HEK293T (cell line): ENCODE results near the gene PDE3B.
"Not testable (repeated sequence)": the region's sequence is repeated elsewhere in the genome, so short reads cannot be mapped to it uniquely, and the experiment has no call there.

Source experiments
- CTCF ChIA-PET: fragments of 350-600 bp; formaldehyde crosslinking; extraction: SDS; loops from one replicate; lab custom pipeline; 2021; ENCODE audit warnings: antibody characterized with exemption, inconsistent platforms; lab: Yijun Ruan, JAX
- POLR2A ChIA-PET: fragments of 350-600 bp; formaldehyde crosslinking; extraction: SDS; loops from one replicate; lab custom pipeline; 2020; ENCODE audit warnings: antibody characterized with exemption, inconsistent platforms; lab: Yijun Ruan, JAX
- DNase-seq: peaks from one replicate; pipeline ENCODE4 v3.0.0; 2012; ENCODE audit warnings: mixed read lengths; ENCODE audit errors: extremely low spot score
- ARNT ChIP-seq: fragments of 450-650 bp; IDR thresholded peaks from 2 replicates; pipeline ENCODE4 v1.6.1; 2017; ENCODE audit warnings: mild to moderate bottlenecking
- BHLHE40 ChIP-seq: fragments of 450-650 bp; IDR thresholded peaks from 2 replicates; pipeline ENCODE4 v1.6.1; 2016; ENCODE audit warnings: mild to moderate bottlenecking, moderate library complexity, borderline replicate concordance
- CTBP1 ChIP-seq: fragments of 450-650 bp; IDR thresholded peaks from 2 replicates; pipeline ENCODE4 v1.6.1; 2016; ENCODE audit warnings: borderline replicate concordance
- ELF4 ChIP-seq: fragments of 450-650 bp; IDR thresholded peaks from 2 replicates; pipeline ENCODE4 v1.6.1; 2017; ENCODE audit warnings: antibody characterized with exemption
- FOXA1 ChIP-seq: fragments of 450-650 bp; IDR thresholded peaks from 2 replicates; pipeline ENCODE4 v1.6.1; 2016; ENCODE audit warnings: mild to moderate bottlenecking
- FOXK2 ChIP-seq: fragments of 450-650 bp; IDR thresholded peaks from 2 replicates; pipeline ENCODE4 v1.6.1; 2016; ENCODE audit warnings: mild to moderate bottlenecking
- FOXM1 ChIP-seq: fragments of 450-650 bp; IDR thresholded peaks from 2 replicates; pipeline ENCODE4 v1.6.1; 2017; ENCODE audit warnings: mild to moderate bottlenecking, borderline replicate concordance
- HDGF ChIP-seq: fragments of 450-650 bp; IDR thresholded peaks from 2 replicates; pipeline ENCODE4 v1.6.1; 2017; ENCODE audit warnings: antibody characterized with exemption, borderline replicate concordance
- L3MBTL2 ChIP-seq: fragments of 450-650 bp; conservative IDR thresholded peaks from 2 replicates; pipeline ENCODE4 v1.6.1; 2016; ENCODE audit warnings: mild to moderate bottlenecking
- LEF1 ChIP-seq: fragments of 450-650 bp; IDR thresholded peaks from 2 replicates; pipeline ENCODE4 v1.6.1; 2017; ENCODE audit warnings: mild to moderate bottlenecking, borderline replicate concordance
- NFRKB ChIP-seq: fragments of 450-650 bp; IDR thresholded peaks from 2 replicates; pipeline ENCODE4 v1.6.1; 2016; ENCODE audit warnings: mild to moderate bottlenecking, moderate library complexity
- SP1 ChIP-seq: fragments of 450-650 bp; IDR thresholded peaks from 2 replicates; pipeline ENCODE4 v1.6.1; 2017
- SUZ12 ChIP-seq: fragments of 450-650 bp; IDR thresholded peaks from 2 replicates; pipeline ENCODE4 v1.6.1; 2016; ENCODE audit warnings: mild to moderate bottlenecking
- TARDBP ChIP-seq: fragments of 450-650 bp; IDR thresholded peaks from 2 replicates; pipeline ENCODE4 v1.6.1; 2016
- ZNF384 ChIP-seq: fragments of 450-650 bp; IDR thresholded peaks from 2 replicates; pipeline ENCODE4 v1.6.1; 2016
- TF ChIP-seq, protein P1 (sequence below): fragments of 450-650 bp; IDR thresholded peaks from 2 replicates; pipeline ENCODE4 v1.6.1; 2016

PDE3B gene

DNA sequence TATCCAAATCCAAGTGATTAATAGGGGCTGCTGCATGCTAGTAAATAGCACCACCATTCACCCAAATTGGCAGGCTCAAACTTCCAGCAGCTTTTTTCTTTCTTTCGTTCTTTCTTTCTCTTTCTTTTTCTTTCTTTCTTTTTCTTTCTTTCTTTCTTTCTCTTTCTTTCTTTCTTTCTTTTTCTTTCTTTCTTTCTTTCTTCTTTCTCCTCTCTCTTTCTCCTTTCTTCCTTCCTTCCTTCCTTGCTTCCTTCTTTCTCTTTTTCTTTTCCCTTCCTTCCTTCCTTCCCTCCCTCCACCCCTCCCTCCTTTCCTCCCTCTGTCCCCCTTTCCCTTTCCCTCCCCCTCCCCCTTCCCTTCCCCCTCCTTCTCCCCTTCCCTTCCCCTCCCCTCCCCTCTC lies 81.5 kb downstream of the PDE3B start:
- DNase-seq: no peak
- ChIA-PET CTCF (no interaction called here), POLR2A (no interaction called here)
- TF ChIP-seq, protein P1, sequence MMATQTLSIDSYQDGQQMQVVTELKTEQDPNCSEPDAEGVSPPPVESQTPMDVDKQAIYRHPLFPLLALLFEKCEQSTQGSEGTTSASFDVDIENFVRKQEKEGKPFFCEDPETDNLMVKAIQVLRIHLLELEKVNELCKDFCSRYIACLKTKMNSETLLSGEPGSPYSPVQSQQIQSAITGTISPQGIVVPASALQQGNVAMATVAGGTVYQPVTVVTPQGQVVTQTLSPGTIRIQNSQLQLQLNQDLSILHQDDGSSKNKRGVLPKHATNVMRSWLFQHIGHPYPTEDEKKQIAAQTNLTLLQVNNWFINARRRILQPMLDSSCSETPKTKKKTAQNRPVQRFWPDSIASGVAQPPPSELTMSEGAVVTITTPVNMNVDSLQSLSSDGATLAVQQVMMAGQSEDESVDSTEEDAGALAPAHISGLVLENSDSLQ: no peak
- no peak for TF ChIP-seq LEF1
- no peak for TF ChIP-seq ZNF384
- TF ChIP-seq HDGF: no peak
- no peak for TF ChIP-seq ELF4
- TF ChIP-seq NFRKB: no peak
- no peak for TF ChIP-seq SP1
- no peak for TF ChIP-seq FOXA1
- no peak for TF ChIP-seq ARNT
- no peak for TF ChIP-seq FOXK2

- ChIA-PET POLR2A (no interaction called here), CTCF (no interaction called here)
- no peak for DNase-seq
- TF ChIP-seq SUZ12: no peak
- TF ChIP-seq ARNT: no peak
- TF ChIP-seq BHLHE40: no peak
- no peak for TF ChIP-seq ZNF384
- no peak for TF ChIP-seq ELF4
- TF ChIP-seq FOXM1: no peak
- TF ChIP-seq CTBP1: no peak
- no peak for TF ChIP-seq LEF1
- no peak for TF ChIP-seq TARDBP
- TF ChIP-seq, protein P1: no peak
- TF ChIP-seq L3MBTL2: no peak
- no peak for TF ChIP-seq FOXA1
- TF ChIP-seq HDGF: no peak
- no peak for TF ChIP-seq SP1
- TF ChIP-seq NFRKB: no peak
- TF ChIP-seq FOXK2: no peak
Observed at GRCh38 chr11:14727215-14727614, 83.6 kb downstream of the PDE3B start.

- ChIA-PET POLR2A (no interaction called here), CTCF (interaction anchor here (1.4 kb wide), 1 partner anchor 180 kb away, joined by 3 read pairs; no protein-coding TSS in a partner anchor)
- TF ChIP-seq, protein P1: peak; percentile 59; the same call in 1 of the 2 replicates
- no peak for TF ChIP-seq LEF1
- no peak for DNase-seq
Observed at GRCh38 chr11:14727746-14728145, 84.1 kb downstream of the PDE3B start.

DNA sequence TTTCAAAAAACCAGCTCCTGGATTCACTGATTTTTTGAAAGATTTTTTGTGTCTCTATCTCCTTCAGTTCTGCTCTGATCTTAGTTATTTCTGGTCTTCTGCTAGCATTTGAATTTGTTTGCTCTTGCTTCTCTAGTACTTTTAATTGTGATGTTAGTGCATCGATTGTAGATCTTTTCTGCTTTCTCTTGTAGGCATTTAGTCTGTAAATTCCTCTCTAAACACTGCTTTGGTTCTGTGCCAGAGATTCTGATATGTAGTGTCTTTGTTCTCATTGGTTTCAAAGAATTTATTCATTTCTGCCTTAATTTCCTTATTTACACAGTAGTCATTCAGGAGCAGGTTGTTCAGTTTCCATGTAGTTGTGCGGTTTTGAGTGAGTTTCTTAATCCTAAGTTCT lies 96.9 kb downstream of the PDE3B start:
- CTCF ChIA-PET, DNase-seq, POLR2A ChIA-PET: not testable (repeated sequence)

DNA sequence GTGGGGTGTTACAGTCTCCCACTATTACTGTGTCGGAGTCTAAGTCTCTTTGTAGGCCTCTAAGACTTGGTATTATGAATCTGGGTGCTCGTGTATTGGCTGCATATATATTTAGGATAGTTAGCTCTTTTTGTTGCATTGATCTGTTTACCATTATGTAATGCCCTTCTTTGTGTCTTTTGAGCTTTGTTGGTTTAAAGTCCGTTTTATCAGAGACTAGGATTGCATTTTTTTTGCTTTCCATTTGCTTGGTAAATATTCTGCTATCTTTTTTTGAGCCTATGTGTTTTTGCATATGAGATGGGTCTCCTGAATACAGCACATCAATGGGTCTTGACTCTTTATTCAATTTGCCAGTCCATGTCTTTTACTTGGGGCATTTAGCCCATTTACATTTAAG lies 97.6 kb downstream of the PDE3B start:
- ChIA-PET CTCF (no interaction called here), POLR2A (no interaction called here)
- DNase-seq: no peak
- TF ChIP-seq SUZ12 (no peak), ZNF384 (no peak), HDGF (no peak), SP1 (no peak), FOXK2 (no peak), BHLHE40 (no peak), L3MBTL2 (no peak), LEF1 (no peak), CTBP1 (no peak), NFRKB (no peak), ELF4 (no peak), FOXA1 (no peak), ARNT (no peak), TARDBP (no peak), FOXM1 (no peak)
- TF ChIP-seq, protein P1: no peak

GRCh38 chr11:14742849-14743559 lies 99.4 kb downstream of the PDE3B start:
- TF ChIP-seq SP1 (no peak), HDGF (no peak), FOXM1 (no peak), ZNF384 (no peak), CTBP1 (no peak), FOXA1 (no peak), BHLHE40 (no peak), L3MBTL2 (no peak), SUZ12 (no peak), NFRKB (no peak), LEF1 (no peak), TARDBP (no peak), ARNT (no peak), FOXK2 (no peak), ELF4 (no peak)
- TF ChIP-seq, protein P1: no peak
- ChIA-PET CTCF (no interaction called here), POLR2A (no interaction called here)
- DNase-seq: no peak

- CTCF ChIA-PET, POLR2A ChIA-PET, DNase-seq: not testable (repeated sequence)
Observed at GRCh38 chr11:14743667-14744066, 100.1 kb downstream of the PDE3B start.
